GM23338 (cell line): Measurements from ENCODE around the gene TRAK1. TPM values are rescaled to one million over a fixed set of nuclear protein-coding genes. Genes with fewer than 3 reads are reported as not detected.

Experiments used
- ATAC-seq: fragments of 200-7000 bp; cut with Tn5 transposase; 3 replicates; pipeline ENCODE4 v1.9.1; 2020
- DNase-seq: peaks from one replicate; pipeline ENCODE4 v3.0.0-alpha.2; 2015; ENCODE audit warnings: low spot score
- H2AFZ ChIP-seq: fragments of 200-600 bp; sonication (generic); 2 replicates; pipeline ENCODE4 v1.8.0; 2016; ENCODE audit warnings: antibody characterized with exemption, mild to moderate bottlenecking, moderate library complexity
- H3F3A ChIP-seq: fragments of 200-600 bp; sonication (generic); replicated peaks from 2 replicates; pipeline ENCODE4 v1.8.0; 2017; ENCODE audit warnings: antibody characterized with exemption, mixed run types, low read depth
- H3K27ac ChIP-seq: fragments of 200-600 bp; sonication (generic); 2 replicates; pipeline ENCODE4 v1.6.1; 2016; ENCODE audit warnings: low read depth
- H3K27me3 ChIP-seq: fragments of 200-600 bp; sonication (generic); 2 replicates; pipeline ENCODE4 v1.8.0; 2016; ENCODE audit warnings: mild to moderate bottlenecking, mixed run types, moderate library complexity; ENCODE audit not compliant: insufficient read depth
- H3K36me3 ChIP-seq: fragments of 200-600 bp; sonication (generic); 2 replicates; pipeline ENCODE4 v1.8.0; 2016; ENCODE audit warnings: mild to moderate bottlenecking; ENCODE audit not compliant: insufficient read depth
- H3K4me1 ChIP-seq: fragments of 200-600 bp; sonication (generic); 2 replicates; pipeline ENCODE4 v1.8.0; 2016; ENCODE audit warnings: mild to moderate bottlenecking, moderate library complexity; ENCODE audit not compliant: insufficient read depth
- H3K4me2 ChIP-seq: fragments of 200-600 bp; sonication (generic); 2 replicates; pipeline ENCODE4 v1.7.1; 2017; ENCODE audit warnings: mixed run types
- H3K4me3 ChIP-seq: fragments of 200-600 bp; sonication (generic); 2 replicates; pipeline ENCODE4 v1.6.1; 2016; ENCODE audit warnings: mixed run types
- H3K79me2 ChIP-seq: fragments of 200-600 bp; sonication (generic); replicated peaks from 2 replicates; pipeline ENCODE4 v1.8.0; 2017; ENCODE audit warnings: mild to moderate bottlenecking; ENCODE audit not compliant: insufficient read depth
- H3K9me2 ChIP-seq: fragments of 200-600 bp; sonication (generic); 2 replicates; pipeline ENCODE4 v1.8.0; 2017; ENCODE audit not compliant: insufficient read depth
- H4K20me1 ChIP-seq: fragments of 200-600 bp; sonication (generic); replicated peaks from 2 replicates; pipeline ENCODE4 v1.8.0; 2017; ENCODE audit warnings: mild to moderate bottlenecking; ENCODE audit not compliant: insufficient read depth
- H3K27ac Mint-ChIP-seq: 2 replicates; pipeline ENCODE4 v1.8.0; 2020; ENCODE audit warnings: inconsistent platforms, mild to moderate bottlenecking, moderate library complexity, mixed read lengths
- H3K27me3 Mint-ChIP-seq: 3 replicates; pipeline ENCODE4 v1.8.0; 2022; ENCODE audit warnings: low read depth, mild to moderate bottlenecking, moderate library complexity, mixed read lengths, inconsistent platforms; ENCODE audit not compliant: insufficient read depth, poor library complexity
- H3K36me3 Mint-ChIP-seq: 3 replicates; pipeline ENCODE4 v1.8.0; 2021; ENCODE audit warnings: low read depth, mild to moderate bottlenecking, inconsistent platforms, moderate library complexity, mixed read lengths
- H3K4me1 Mint-ChIP-seq: 3 replicates; pipeline ENCODE4 v1.8.0; 2020; ENCODE audit warnings: mild to moderate bottlenecking, inconsistent platforms, mixed read lengths
- H3K4me3 Mint-ChIP-seq: 3 replicates; pipeline ENCODE4 v1.8.0; 2021; ENCODE audit warnings: moderate library complexity, mild to moderate bottlenecking, inconsistent platforms, mixed read lengths
- H3K9me3 Mint-ChIP-seq: 3 replicates; pipeline ENCODE4 v1.8.0; 2020; ENCODE audit warnings: moderate library complexity, mild to moderate bottlenecking, inconsistent platforms, mixed read lengths
- CREB1 ChIP-seq: fragments of 250-450 bp; sonication (Bioruptor Pico); IDR thresholded peaks from 2 replicates; pipeline ENCODE4 v1.5.0; 2020; ENCODE audit warnings: low read depth, mild to moderate bottlenecking, moderate library complexity
- CTCF ChIP-seq, 2 experiments: fragments of 200-600 bp in 1 of 2; sonication (generic) in 1 of 2; conservative IDR thresholded peaks; 2 replicates each; pipeline versions ENCODE4 v1.5.1 to v1.6.1; 2016 to 2017; ENCODE audit warnings: antibody characterized with exemption in 2 of 2, low read depth in 2 of 2, mild to moderate bottlenecking in 2 of 2, moderate library complexity in 1 of 2
- ETS1 ChIP-seq: IDR thresholded peaks from 2 replicates; pipeline ENCODE4 v1.6.1; 2016; ENCODE audit warnings: antibody characterized with exemption
- EZH2 ChIP-seq: fragments of 200-600 bp; sonication (generic); IDR thresholded peaks from one replicate; pipeline ENCODE4 v1.8.0; 2017; ENCODE audit warnings: antibody characterized with exemption, mild to moderate bottlenecking, low read depth; ENCODE audit not compliant: unreplicated experiment
- EZH2phosphoT487 ChIP-seq: fragments of 200-600 bp; sonication (generic); IDR thresholded peaks from one replicate; pipeline ENCODE4 v1.8.1; 2018; ENCODE audit warnings: antibody characterized with exemption; ENCODE audit not compliant: unreplicated experiment
- JUNB ChIP-seq: IDR thresholded peaks from one replicate; pipeline ENCODE4 v1.6.1; 2016; ENCODE audit warnings: antibody characterized with exemption; ENCODE audit not compliant: unreplicated experiment
- NANOG ChIP-seq: IDR thresholded peaks from 2 replicates; pipeline ENCODE4 v1.6.1; 2016; ENCODE audit warnings: antibody characterized with exemption, borderline replicate concordance
- POLR2AphosphoS5 ChIP-seq: IDR thresholded peaks from 2 replicates; pipeline ENCODE4 v1.6.1; 2016; ENCODE audit warnings: antibody characterized with exemption, low read depth
- REST ChIP-seq: IDR thresholded peaks from one replicate; pipeline ENCODE4 v1.6.1; 2018; ENCODE audit warnings: antibody characterized with exemption; ENCODE audit not compliant: unreplicated experiment
- STAT1 ChIP-seq: IDR thresholded peaks from one replicate; pipeline ENCODE4 v1.6.1; 2016; ENCODE audit warnings: antibody characterized with exemption; ENCODE audit not compliant: unreplicated experiment
- ZNF114 ChIP-seq: fragments of 250-450 bp; sonication (Bioruptor Pico); IDR thresholded peaks from 2 replicates; pipeline ENCODE4 v1.5.0; 2020; ENCODE audit warnings: mild to moderate bottlenecking, moderate library complexity
- ZNF331 ChIP-seq: fragments of 250-450 bp; sonication (Bioruptor Pico); IDR thresholded peaks from 2 replicates; pipeline ENCODE4 v1.5.0; 2020; ENCODE audit warnings: low read depth, mild to moderate bottlenecking, moderate library complexity
- ZNF462 ChIP-seq: fragments of 250-450 bp; sonication (Bioruptor Pico); IDR thresholded peaks from 2 replicates; pipeline ENCODE4 v1.5.0; 2020; ENCODE audit warnings: mild to moderate bottlenecking, moderate library complexity
- polyA plus RNA-seq: library from polyadenylated mRNA; unstranded; fragments of >200 nt; fragmentation: Nextera tagmentation; extraction: Ambion mirVana; gene quantifications from 2 replicates; pipeline ENCODE4 v1.2.1, GENCODE V29; 2016
- total RNA-seq: library from RNA; depleted of rRNA; stranded (reverse); fragments of >200 nt; shearing (Covaris generic); gene quantifications from 2 replicates; pipeline ENCODE4 v1.2.3, GENCODE V29; 2014

The TRAK1 gene
- total and polyA plus RNA-seq, 2 experiments from 2014 or later = 13.4 to 47.4 TPM

GRCh38 chr3:42172047-42172654 lies 81.0 kb downstream of the TRAK1 start:
- H3K9me2 ChIP-seq = no peaks in the 10 kb centered on the region
- Mint-ChIP-seq H3K27me3 (peaks cover 4% of the 10 kb centered on the region), H3K4me3 (no peak overlapping the region), H3K4me1 (0 out of 3 replicates have a peak, but pooled peaks cover 5% of the 10 kb centered on the region), H3K36me3 (no peaks in the 10 kb centered on the region), H3K27ac (peak overlapping the region; percentile 22), H3K9me3 (no peaks in the 10 kb centered on the region)
- DNase-seq (no peak), ATAC-seq (no peak)
- H4K20me1 ChIP-seq = peaks cover 6% of the 10 kb centered on the region
- H3F3A ChIP-seq = no peaks in the 10 kb centered on the region
- no peak overlapping the region for H3K4me2 ChIP-seq
- H3K27me3 ChIP-seq = no peaks in the 10 kb centered on the region
- no peaks in the 10 kb centered on the region for H3K4me1 ChIP-seq
- H2AFZ ChIP-seq = no peak overlapping the region
- peaks cover 81% of the 10 kb centered on the region for H3K79me2 ChIP-seq
- no peaks in the 10 kb centered on the region for H3K36me3 ChIP-seq
- no peak overlapping the region for H3K4me3 ChIP-seq
- TF ChIP-seq EZH2 = no peak
- TF ChIP-seq CTCF (conservative IDR thresholded peaks at IDR 0.05; ENCODE audit: low read depth in 2 of 2) = no peak
- no peak for TF ChIP-seq EZH2phosphoT487
- TF ChIP-seq STAT1 = no peak
- no peak for TF ChIP-seq POLR2AphosphoS5
- no peak for TF ChIP-seq NANOG
- no peak for TF ChIP-seq CREB1
- no peak for TF ChIP-seq ETS1
- TF ChIP-seq JUNB = no peak
- TF ChIP-seq ZNF331 (CRISPR knock-in tag) = no peak
- TF ChIP-seq ZNF114 = no peak
- TF ChIP-seq REST = no peak
- TF ChIP-seq ZNF462 (CRISPR knock-in tag) = no peak
- H3K27ac ChIP-seq = no peak overlapping the region
